HepG2 (cell line): ENCODE results near the gene NGB.

Experiments
- ADNP ChIP-seq: sonication (generic); formaldehyde crosslinking; IDR thresholded peaks from 2 replicates; pipeline ENCODE4 v1.4.0; 2020; ENCODE audit warnings: missing genetic modification reagents
- FOSL2 ChIP-seq: sonication (generic); formaldehyde crosslinking; IDR thresholded peaks from 2 replicates; pipeline ENCODE4 v1.4.0; 2020; ENCODE audit warnings: missing genetic modification reagents
- GABPA ChIP-seq, 2 experiments: IDR thresholded peaks; 2 replicates each; pipeline ENCODE4 v1.6.1; 2011 to 2016; ENCODE audit warnings: low read depth in 2 of 2, low read length in 1 of 2, missing biosample characterization in 1 of 2, missing genetic modification characterization in 1 of 2
- HCFC1 ChIP-seq: fragments of 150-350 bp; IDR thresholded peaks from 2 replicates; pipeline ENCODE4 v1.6.1; 2014; ENCODE audit warnings: low read depth, low read length
- HOMEZ ChIP-seq: IDR thresholded peaks from 2 replicates; pipeline ENCODE4 v1.6.1; 2016; ENCODE audit warnings: low read depth
- PAWR ChIP-seq: sonication (generic); formaldehyde crosslinking; IDR thresholded peaks from 2 replicates; pipeline ENCODE4 v1.4.0; 2020; ENCODE audit warnings: missing genetic modification reagents, mild to moderate bottlenecking, borderline replicate concordance
- POLR2A ChIP-seq, 2 experiments: IDR thresholded peaks; 2 replicates each; pipeline ENCODE4 v1.6.1; 2011; ENCODE audit warnings: low read depth in 2 of 2, low read length in 2 of 2, mild to moderate bottlenecking in 1 of 2, moderate library complexity in 1 of 2; ENCODE audit not compliant: insufficient read depth in 1 of 2
- PRDM10 ChIP-seq: sonication (generic); formaldehyde crosslinking; IDR thresholded peaks from 2 replicates; pipeline ENCODE4 v1.4.0; 2020; ENCODE audit warnings: low read depth, missing genetic modification reagents
- ZNF121 ChIP-seq: sonication (generic); formaldehyde crosslinking; IDR thresholded peaks from 2 replicates; pipeline ENCODE4 v1.5.0; 2020; ENCODE audit warnings: mild to moderate bottlenecking, missing genetic modification reagents
- ZNF570 ChIP-seq: sonication (generic); formaldehyde crosslinking; IDR thresholded peaks from 2 replicates; pipeline ENCODE4 v1.4.0; 2020; ENCODE audit warnings: mild to moderate bottlenecking, missing genetic modification reagents, borderline replicate concordance
- TF ChIP-seq, protein P1 (sequence below): sonication (generic); formaldehyde crosslinking; IDR thresholded peaks from 2 replicates; pipeline ENCODE4 v1.4.0; 2020; ENCODE audit warnings: missing genetic modification reagents

GRCh38 chr14:77272261-77272660 lies 1.3 kb upstream of the NGB start:
- no peak for TF ChIP-seq ADNP
- TF ChIP-seq, protein P1, sequence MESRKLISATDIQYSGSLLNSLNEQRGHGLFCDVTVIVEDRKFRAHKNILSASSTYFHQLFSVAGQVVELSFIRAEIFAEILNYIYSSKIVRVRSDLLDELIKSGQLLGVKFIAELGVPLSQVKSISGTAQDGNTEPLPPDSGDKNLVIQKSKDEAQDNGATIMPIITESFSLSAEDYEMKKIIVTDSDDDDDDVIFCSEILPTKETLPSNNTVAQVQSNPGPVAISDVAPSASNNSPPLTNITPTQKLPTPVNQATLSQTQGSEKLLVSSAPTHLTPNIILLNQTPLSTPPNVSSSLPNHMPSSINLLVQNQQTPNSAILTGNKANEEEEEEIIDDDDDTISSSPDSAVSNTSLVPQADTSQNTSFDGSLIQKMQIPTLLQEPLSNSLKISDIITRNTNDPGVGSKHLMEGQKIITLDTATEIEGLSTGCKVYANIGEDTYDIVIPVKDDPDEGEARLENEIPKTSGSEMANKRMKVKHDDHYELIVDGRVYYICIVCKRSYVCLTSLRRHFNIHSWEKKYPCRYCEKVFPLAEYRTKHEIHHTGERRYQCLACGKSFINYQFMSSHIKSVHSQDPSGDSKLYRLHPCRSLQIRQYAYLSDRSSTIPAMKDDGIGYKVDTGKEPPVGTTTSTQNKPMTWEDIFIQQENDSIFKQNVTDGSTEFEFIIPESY (CRISPR knock-in tag) = no peak
- TF ChIP-seq PRDM10 (CRISPR knock-in tag) = no peak
- TF ChIP-seq HOMEZ (CRISPR knock-in tag) = no peak
- TF ChIP-seq HCFC1 = no peak
- TF ChIP-seq ZNF121 (CRISPR knock-in tag) = no peak
- no peak for TF ChIP-seq PAWR (CRISPR knock-in tag)
- no peak for TF ChIP-seq POLR2A (IDR thresholded peaks at IDR 0.05; ENCODE audit: insufficient read depth in 1 of 2, low read depth in 2 of 2, low read length in 2 of 2)
- TF ChIP-seq GABPA (IDR thresholded peaks at IDR 0.05; ENCODE audit: low read depth, low read length) = no peak
- no peak for TF ChIP-seq GABPA (CRISPR knock-in tag; IDR thresholded peaks at IDR 0.05; ENCODE audit: low read depth)
- no peak for TF ChIP-seq ZNF570 (CRISPR knock-in tag)
- TF ChIP-seq FOSL2 = no peak
